ENCODE measurements around the gene BCL6. TPM values are rescaled to one million over a fixed set of nuclear protein-coding genes. Genes with fewer than 3 reads are reported as not detected.

The BCL6 gene
- total RNA-seq (2022; extraction: Qiagen RNA extraction; ENCODE audit: low read depth): 6.6 to 10.1 TPM (median 9.5 TPM) in 5 replicates

GRCh38 chr3:187745201-187746058 is at the start of gene BCL6:
TSS of gene BCL6 (minus strand) at chr3:187745468. CDS start at chr3:187733693, 11,775 bp downstream.

GRCh38 chr3:187702507-187703033 is 42.7 kb downstream of the BCL6 start, which contains the start of gene RTP2:
TSS of gene RTP2 (minus strand) at chr3:187702557. CDS start at chr3:187702128, 429 bp downstream.

Other genes starting within 250 kb of the BCL6 start
- gene SST, start 75.1 kb downstream of the BCL6 start, total RNA-seq (2022; extraction: Qiagen RNA extraction; ENCODE audit: low read depth): not detected in 5 replicates
- gene RTP2, start 42.9 kb downstream of the BCL6 start, total RNA-seq (2022; extraction: Qiagen RNA extraction; ENCODE audit: low read depth): not detected in 5 replicates